Esophagus (tissue), 2 donors: ENCODE measurements around the gene MAT2A. TPM values are rescaled to one million over a fixed set of nuclear protein-coding genes. Genes with fewer than 3 reads are reported as not detected.

Experiments
- H3K27ac ChIP-seq, 2 donors: one replicate each; pipeline ENCODE4 v1.5.1; 2013; ENCODE audit warnings: low read depth in 2 of 2, mild to moderate bottlenecking in 2 of 2, inconsistent platforms in 1 of 2, low read length in 1 of 2, moderate library complexity in 1 of 2
- H3K27me3 ChIP-seq, 2 donors: one replicate each; pipeline ENCODE4 v1.6.1; 2013; ENCODE audit warnings: low read length in 2 of 2, control low read depth in 1 of 2, mild to moderate bottlenecking in 1 of 2; ENCODE audit not compliant: insufficient read depth in 2 of 2, control insufficient read depth in 1 of 2
- H3K36me3 ChIP-seq, 2 donors: one replicate each; pipeline ENCODE4 v1.6.1; 2013; ENCODE audit warnings: low read length in 1 of 2; ENCODE audit not compliant: control insufficient read depth in 2 of 2, insufficient read depth in 2 of 2
- H3K4me1 ChIP-seq, 2 donors: one replicate each; pipeline ENCODE4 v1.6.1; 2013; ENCODE audit warnings: low read length in 1 of 2; ENCODE audit not compliant: control insufficient read depth in 2 of 2, insufficient read depth in 2 of 2
- H3K4me3 ChIP-seq, 2 donors: one replicate each; pipeline ENCODE4 v1.5.1; 2013; ENCODE audit warnings: low read length in 2 of 2, mild to moderate bottlenecking in 2 of 2, low read depth in 1 of 2, moderate library complexity in 1 of 2
- H3K9me3 ChIP-seq, 2 donors: one replicate each; pipeline ENCODE4 v1.6.1; 2013; ENCODE audit warnings: mild to moderate bottlenecking in 2 of 2, low read depth in 1 of 2, low read length in 1 of 2, moderate library complexity in 1 of 2; ENCODE audit not compliant: control insufficient read depth in 2 of 2, insufficient read depth in 1 of 2
- WGBS, 2 donors: extraction: QIAGEN DNeasy Blood & Tissue Kit; methylation state at CpG; one replicate each; pipeline ENCODE4 v1.1.7; 2013; 5-methylcytosine and 5-hydroxymethylcytosine counted together
- polyA plus RNA-seq, 2 donors: library from polyadenylated mRNA; stranded (reverse); fragments of 200-250 nt; gene quantifications; one replicate each; pipeline ENCODE4 v1.2.3, GENCODE V29; 2013
- donor health status: healthy with polysubstance abuse.
- donor health status: Bipolar disorder and iron deficiency.

MAT2A gene
- polyA plus RNA-seq, 2 donors, result 53.9 to 113 TPM

GRCh38 chr2:85566265-85566664, 27.3 kb downstream of the MAT2A start:
- WGBS, 2 donors, result 78 to 83% methylated on average over 4 of the region's 4 CpGs
- Histone ChIP-seq H3K36me3 (no peaks in the 10 kb centered on the region), H3K9me3 (no peaks in the 10 kb centered on the region), H3K27me3 (no peaks in the 10 kb centered on the region), H3K4me3 (no peak overlapping the region), H3K27ac (no peak overlapping the region), H3K4me1 (no peaks in the 10 kb centered on the region)

- Histone ChIP-seq H3K36me3 (no peaks in the 10 kb centered on the region), H3K9me3 (no peaks in the 10 kb centered on the region), H3K4me3 (no peak overlapping the region), H3K4me1 (peaks cover 3 to 8% of the 10 kb centered on the region in 2 donors), H3K27ac (no peak overlapping the region), H3K27me3 (no peaks in the 10 kb centered on the region)
- 86 to 92% methylated on average over 8 of the region's 8 CpGs for WGBS, 2 donors
Measured at GRCh38 chr2:85575739-85576138, 36.8 kb downstream of the MAT2A start.

- 35 to 43% methylated on average over 3 of the region's 3 CpGs for WGBS, 2 donors
- Histone ChIP-seq H3K27me3 (no peaks in the 10 kb centered on the region), H3K9me3 (no peaks in the 10 kb centered on the region), H3K4me3 (peak overlapping the region in 1 of 2 donors; percentile 89), H3K27ac (peak overlapping the region; percentile 82 to 98), H3K36me3 (peaks cover 0 to 7% of the 10 kb centered on the region in 2 donors), H3K4me1 (peaks cover 3 to 8% of the 10 kb centered on the region in 2 donors)
Measured at GRCh38 chr2:85577063-85577385, 38.1 kb downstream of the MAT2A start.

- 17 to 21% methylated on average over 19 of the region's 19 CpGs for WGBS, 2 donors
Measured at GRCh38 chr2:85577386-85578242, 38.6 kb downstream of the MAT2A start, which contains the start of gene VAMP8. TSS of gene VAMP8 (plus strand) at chr2:85577586. CDS start at chr2:85577647, 61 bp downstream.

GRCh38 chr2:85578243-85579180, 39.5 kb downstream of the MAT2A start:
- 23 to 28% methylated on average over 19 of the region's 19 CpGs for WGBS, 2 donors

More at GRCh38 chr2:85577386-85578242, 38.6 kb downstream of the MAT2A start, which contains the start of gene VAMP8:
- Histone ChIP-seq H3K27me3 (no peaks in the 10 kb centered on the region), H3K4me1 (peaks cover 3 to 8% of the 10 kb centered on the region in 2 donors), H3K27ac (peak within 1 kb of the TSS; percentile 82 to 98), H3K36me3 (peaks cover 5 to 7% of the 10 kb centered on the region in 2 donors), H3K4me3 (peak within 1 kb of the TSS; percentile 66 to 89), H3K9me3 (no peaks in the 10 kb centered on the region)

GRCh38 chr2:85579266-85579935, 40.4 kb downstream of the MAT2A start:
- peaks cover 6 to 7% of the 10 kb centered on the region in 2 donors for H3K36me3 ChIP-seq
- no peaks in the 10 kb centered on the region for H3K27me3 ChIP-seq
- WGBS, 2 donors, result 40 to 42% methylated on average over 6 of the region's 6 CpGs
- H3K27ac ChIP-seq, result peak overlapping the region; percentile 82 to 98
- H3K9me3 ChIP-seq, result no peaks in the 10 kb centered on the region
- peak overlapping the region in 1 of 2 donors; percentile 89 for H3K4me3 ChIP-seq
- H3K4me1 ChIP-seq, result peaks cover 3 to 12% of the 10 kb centered on the region in 2 donors

More at GRCh38 chr2:85578243-85579180, 39.5 kb downstream of the MAT2A start:
- peaks cover 3 to 8% of the 10 kb centered on the region in 2 donors for H3K4me1 ChIP-seq
- H3K27me3 ChIP-seq, result no peaks in the 10 kb centered on the region
- H3K27ac ChIP-seq, result peak overlapping the region; percentile 82 to 98
- peaks cover 6 to 7% of the 10 kb centered on the region in 2 donors for H3K36me3 ChIP-seq
- peak overlapping the region; percentile 66 to 89 for H3K4me3 ChIP-seq
- H3K9me3 ChIP-seq, result no peaks in the 10 kb centered on the region

GRCh38 chr2:85580206-85580605, 41.2 kb downstream of the MAT2A start:
- WGBS, 2 donors, result 79 to 81% methylated on average over 3 of the region's 3 CpGs
- H3K4me1 ChIP-seq, result peaks cover 3 to 14% of the 10 kb centered on the region in 2 donors
- no peaks in the 10 kb centered on the region for H3K27me3 ChIP-seq
- no peak overlapping the region for H3K4me3 ChIP-seq
- H3K36me3 ChIP-seq, result peaks cover 6 to 7% of the 10 kb centered on the region in 2 donors
- no peaks in the 10 kb centered on the region for H3K9me3 ChIP-seq
- no peak overlapping the region for H3K27ac ChIP-seq

GRCh38 chr2:85582492-85582891, 43.5 kb downstream of the MAT2A start:
- Histone ChIP-seq H3K4me3 (no peak overlapping the region), H3K27ac (no peak overlapping the region), H3K4me1 (peaks cover 3 to 19% of the 10 kb centered on the region in 2 donors), H3K27me3 (no peaks in the 10 kb centered on the region), H3K9me3 (no peaks in the 10 kb centered on the region), H3K36me3 (peaks cover 6 to 7% of the 10 kb centered on the region in 2 donors)
- 70 to 74% methylated on average over 1 of the region's 1 CpG for WGBS, 2 donors
